WTC11 (cell line): ENCODE results near the gene MON2. TPM values are rescaled to one million over a fixed set of nuclear protein-coding genes. Genes with fewer than 3 reads are reported as not detected.

ENCODE experiments used
- ATAC-seq: fragments of 200-7000 bp; cut with Tn5 transposase; 2 replicates; pipeline ENCODE4 v1.10.0; 2021; ENCODE audit warnings: mild to moderate bottlenecking, moderate library complexity
- CTCF ChIA-PET: fragments of 300-600 bp; sonication (Branson Sonifier 250); formaldehyde crosslinking; loops from one replicate; lab custom pipeline; 2021; ENCODE audit warnings: antibody characterized with exemption; lab: Charles Lee
- POLR2A ChIA-PET: fragments of 350-600 bp; sonication (Branson Sonifier 250); formaldehyde crosslinking; loops from one replicate; lab custom pipeline; 2021; ENCODE audit warnings: antibody characterized with exemption; lab: Charles Lee
- DNase-seq: peaks from one replicate; pipeline ENCODE4 v3.0.0; 2021; ENCODE audit warnings: low spot score
- H3K27ac Mint-ChIP-seq: 2 replicates; pipeline ENCODE4 v1.8.0; 2021; ENCODE audit warnings: mixed read lengths
- H3K27me3 Mint-ChIP-seq: 2 replicates; pipeline ENCODE4 v1.8.0; 2021; ENCODE audit warnings: low read depth, mild to moderate bottlenecking, moderate library complexity, mixed read lengths
- H3K36me3 Mint-ChIP-seq: 2 replicates; pipeline ENCODE4 v1.8.0; 2021; ENCODE audit warnings: mixed read lengths
- H3K4me1 Mint-ChIP-seq: 2 replicates; pipeline ENCODE4 v1.8.0; 2022; ENCODE audit warnings: mixed read lengths
- H3K4me3 Mint-ChIP-seq: 2 replicates; pipeline ENCODE4 v1.8.0; 2021; ENCODE audit warnings: mild to moderate bottlenecking, moderate library complexity, mixed read lengths
- H3K9me3 Mint-ChIP-seq: 2 replicates; pipeline ENCODE4 v1.8.0; 2021; ENCODE audit warnings: mixed read lengths
- ATF1 ChIP-seq: sonication (generic); formaldehyde crosslinking; IDR thresholded peaks from 2 replicates; pipeline ENCODE4 v1.8.1; 2023; ENCODE audit warnings: mild to moderate bottlenecking, moderate library complexity, missing genetic modification reagents
- CREM ChIP-seq: sonication (generic); formaldehyde crosslinking; IDR thresholded peaks from 2 replicates; pipeline ENCODE4 v1.8.1; 2022; ENCODE audit warnings: mild to moderate bottlenecking, missing genetic modification reagents, moderate library complexity
- E2F1 ChIP-seq: sonication (generic); formaldehyde crosslinking; IDR thresholded peaks from 2 replicates; pipeline ENCODE4 v1.8.0; 2022; ENCODE audit warnings: mild to moderate bottlenecking, missing genetic modification reagents
- E2F4 ChIP-seq: sonication (generic); formaldehyde crosslinking; IDR thresholded peaks from 2 replicates; pipeline ENCODE4 v1.8.1; 2022; ENCODE audit warnings: low read depth, mild to moderate bottlenecking, moderate library complexity, missing genetic modification reagents, borderline replicate concordance
- ERG ChIP-seq: fragments of 250-450 bp; sonication (Bioruptor Pico); IDR thresholded peaks from 2 replicates; pipeline ENCODE4 v1.8.0; 2021; ENCODE audit warnings: mild to moderate bottlenecking
- FOXK1 ChIP-seq: sonication (generic); formaldehyde crosslinking; IDR thresholded peaks from 2 replicates; pipeline ENCODE4 v1.8.0; 2022; ENCODE audit warnings: mild to moderate bottlenecking, moderate library complexity, missing genetic modification reagents
- GABPB1 ChIP-seq: sonication (generic); formaldehyde crosslinking; IDR thresholded peaks from 2 replicates; pipeline ENCODE4 v1.8.1; 2023; ENCODE audit warnings: mild to moderate bottlenecking, missing genetic modification reagents
- HMGXB4 ChIP-seq: sonication (generic); formaldehyde crosslinking; IDR thresholded peaks from 2 replicates; pipeline ENCODE4 v1.8.1; 2023; ENCODE audit warnings: mild to moderate bottlenecking, moderate library complexity, missing genetic modification reagents
- IRF1 ChIP-seq: sonication (generic); formaldehyde crosslinking; IDR thresholded peaks from 2 replicates; pipeline ENCODE4 v1.8.0; 2023; ENCODE audit warnings: missing genetic modification reagents
- IRF2 ChIP-seq: sonication (generic); formaldehyde crosslinking; IDR thresholded peaks from 2 replicates; pipeline ENCODE4 v1.8.0; 2022; ENCODE audit warnings: low read depth, missing genetic modification reagents, borderline replicate concordance
- JUN ChIP-seq: sonication (generic); formaldehyde crosslinking; IDR thresholded peaks from 2 replicates; pipeline ENCODE4 v1.8.0; 2023; ENCODE audit warnings: mild to moderate bottlenecking, missing genetic modification reagents
- MYBL2 ChIP-seq: sonication (generic); formaldehyde crosslinking; IDR thresholded peaks from 2 replicates; pipeline ENCODE4 v1.8.1; 2023; ENCODE audit warnings: mild to moderate bottlenecking, moderate library complexity, missing genetic modification reagents
- NR2C2 ChIP-seq: sonication (generic); formaldehyde crosslinking; IDR thresholded peaks from 2 replicates; pipeline ENCODE4 v1.8.0; 2022; ENCODE audit warnings: mild to moderate bottlenecking, missing genetic modification reagents
- PRRX2 ChIP-seq: fragments of 250-450 bp; sonication (Bioruptor Pico); IDR thresholded peaks from 2 replicates; pipeline ENCODE4 v1.8.0; 2021; ENCODE audit warnings: mild to moderate bottlenecking
- RELA ChIP-seq: sonication (generic); formaldehyde crosslinking; IDR thresholded peaks from 2 replicates; pipeline ENCODE4 v1.8.1; 2022; ENCODE audit warnings: missing genetic modification reagents, mild to moderate bottlenecking, borderline replicate concordance
- RORB ChIP-seq: fragments of 250-450 bp; sonication (Bioruptor Pico); IDR thresholded peaks from 2 replicates; pipeline ENCODE4 v1.9.0; 2021; ENCODE audit warnings: mild to moderate bottlenecking
- total RNA-seq: library from RNA; stranded (reverse); gene quantifications from 3 replicates; pipeline ENCODE4 v1.2.3, GENCODE V29; 2021
- TF ChIP-seq, protein P1 (sequence below): sonication (generic); formaldehyde crosslinking; IDR thresholded peaks from 2 replicates; pipeline ENCODE4 v1.8.0; 2022; ENCODE audit warnings: mild to moderate bottlenecking, missing genetic modification reagents

The MON2 gene
- total RNA-seq, 1 experiment from 2014 or later, result 25.8 TPM

DNA sequence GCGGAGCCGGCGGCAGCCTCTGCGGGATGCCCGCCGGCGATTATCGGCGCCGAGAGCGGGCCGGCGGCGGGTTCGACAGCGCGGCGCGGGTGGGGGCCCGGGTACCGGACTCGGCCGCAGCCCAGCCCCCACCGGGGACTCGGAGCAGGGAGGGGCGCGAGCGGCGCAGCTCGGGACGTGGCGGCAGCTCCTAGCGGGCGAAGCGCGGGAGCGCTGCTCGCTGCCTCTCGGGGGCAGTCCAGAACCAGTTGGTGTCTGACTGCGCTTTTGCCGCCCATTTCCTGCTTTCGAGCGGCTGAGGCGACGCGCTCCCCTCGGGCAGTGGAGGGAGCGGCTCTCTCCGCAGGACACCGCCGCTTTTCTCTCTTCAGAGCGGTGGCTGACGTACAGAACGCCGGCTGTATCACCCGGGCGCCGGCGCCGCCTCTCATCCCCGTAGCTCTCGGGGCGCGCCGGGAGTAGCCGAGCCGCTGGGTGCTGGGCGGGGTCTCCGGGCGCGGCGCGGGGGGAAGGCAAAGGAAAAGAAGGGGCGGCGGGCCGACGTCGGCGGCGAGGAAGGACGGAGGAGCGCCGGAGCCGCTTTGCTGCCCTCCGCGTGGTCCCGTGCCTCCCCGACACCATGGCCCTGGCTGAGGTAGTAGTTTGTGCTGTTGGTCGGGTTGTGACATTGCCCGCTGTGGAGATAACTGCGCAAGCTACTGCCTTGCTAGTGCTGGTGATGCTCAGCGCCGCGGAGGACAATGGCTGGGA lies 136.6 kb downstream of the MON2 start (continued):
- TF ChIP-seq, protein P1, sequence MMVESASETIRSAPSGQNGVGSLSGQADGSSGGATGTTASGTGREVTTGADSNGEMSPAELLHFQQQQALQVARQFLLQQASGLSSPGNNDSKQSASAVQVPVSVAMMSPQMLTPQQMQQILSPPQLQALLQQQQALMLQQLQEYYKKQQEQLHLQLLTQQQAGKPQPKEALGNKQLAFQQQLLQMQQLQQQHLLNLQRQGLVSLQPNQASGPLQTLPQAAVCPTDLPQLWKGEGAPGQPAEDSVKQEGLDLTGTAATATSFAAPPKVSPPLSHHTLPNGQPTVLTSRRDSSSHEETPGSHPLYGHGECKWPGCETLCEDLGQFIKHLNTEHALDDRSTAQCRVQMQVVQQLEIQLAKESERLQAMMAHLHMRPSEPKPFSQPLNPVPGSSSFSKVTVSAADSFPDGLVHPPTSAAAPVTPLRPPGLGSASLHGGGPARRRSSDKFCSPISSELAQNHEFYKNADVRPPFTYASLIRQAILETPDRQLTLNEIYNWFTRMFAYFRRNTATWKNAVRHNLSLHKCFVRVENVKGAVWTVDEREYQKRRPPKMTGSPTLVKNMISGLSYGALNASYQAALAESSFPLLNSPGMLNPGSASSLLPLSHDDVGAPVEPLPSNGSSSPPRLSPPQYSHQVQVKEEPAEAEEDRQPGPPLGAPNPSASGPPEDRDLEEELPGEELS (CRISPR knock-in tag), result 0 out of 2 replicates have a peak, but pooled peaks have one; percentile 12
- 0 out of 2 replicates have a peak, but pooled peaks have one; percentile 40 for TF ChIP-seq ERG
- TF ChIP-seq IRF2 (CRISPR knock-in tag), result no peak
- peak; percentile 80 for TF ChIP-seq ATF1 (CRISPR knock-in tag)
- TF ChIP-seq GABPB1 (CRISPR knock-in tag), result peak; percentile 38; the same call in 1 of the 2 replicates
- no peak for TF ChIP-seq NR2C2 (CRISPR knock-in tag)
- peak; percentile 29; the same call in 1 of the 2 replicates for TF ChIP-seq CREM (CRISPR knock-in tag)
- no peak for TF ChIP-seq E2F4 (CRISPR knock-in tag)
- no peak for TF ChIP-seq RORB (CRISPR knock-in tag)
- peak; percentile 80; the same call in 1 of the 2 replicates for TF ChIP-seq HMGXB4 (CRISPR knock-in tag)
- TF ChIP-seq E2F1 (CRISPR knock-in tag), result no peak
- peak; percentile 80; the same call in 1 of the 2 replicates for TF ChIP-seq RELA (CRISPR knock-in tag)
- TF ChIP-seq JUN (CRISPR knock-in tag), result 0 out of 2 replicates have a peak, but pooled peaks have one; percentile 16
- TF ChIP-seq IRF1 (CRISPR knock-in tag), result no peak; the same call in none of the 2 replicates
- TF ChIP-seq, all 79 proteins: peak for 24

GRCh38 chr12:62603811-62604098 lies 137.1 kb downstream of the MON2 start:
- peaks cover 54% of the 10 kb centered on the region for H3K4me1 Mint-ChIP-seq
- peak overlapping the region; percentile 85 for H3K27ac Mint-ChIP-seq
- no peaks in the 10 kb centered on the region for H3K27me3 Mint-ChIP-seq
- H3K36me3 Mint-ChIP-seq, result no peaks in the 10 kb centered on the region
- no peaks in the 10 kb centered on the region for H3K9me3 Mint-ChIP-seq
- ChIA-PET CTCF (interaction anchor here (0.6 to 2.0 kb wide), 6 partner anchors 22 to 194 kb away, joined by 3 to 13 read pairs (median 5); no protein-coding TSS in a partner anchor), POLR2A (interaction anchor here (1.1 to 1.9 kb wide), 6 partner anchors 12 to 331 kb away, joined by 3 to 11 read pairs (median 4); partner anchors contain the start of gene PPM1H)
- no peak for ATAC-seq
- H3K4me3 Mint-ChIP-seq, result peak overlapping the region; percentile 87
- DNase-seq, result no peak
- TF ChIP-seq FOXK1 (CRISPR knock-in tag), result 0 out of 2 replicates have a peak, but pooled peaks have one; percentile 2
- TF ChIP-seq PRRX2, result no peak
- TF ChIP-seq MYBL2, result 0 out of 2 replicates have a peak, but pooled peaks have one; percentile 4
